OCI-LY1 (cell line): Measurements from ENCODE around the gene CRTC1.

Experiments used
- H2AFZ ChIP-seq: fragments of 200-600 bp; sonication (generic), shearing (Covaris generic); 2 replicates; pipeline ENCODE4 v1.6.0; 2014; ENCODE audit warnings: antibody characterized with exemption, mild to moderate bottlenecking, low read length
- H3F3A ChIP-seq: fragments of 200-600 bp; sonication (generic), shearing (Covaris generic); 2 replicates; pipeline ENCODE4 v1.6.0; 2014; ENCODE audit warnings: mild to moderate bottlenecking, antibody characterized with exemption, low read length, moderate library complexity; ENCODE audit not compliant: insufficient read depth
- H3K27ac ChIP-seq: fragments of 200-600 bp; sonication (generic); 2 replicates; pipeline ENCODE4 v1.5.1; 2014; ENCODE audit warnings: low read length, mixed run types, mild to moderate bottlenecking, low read depth; ENCODE audit not compliant: poor library complexity, severe bottlenecking
- H3K27me3 ChIP-seq: fragments of 200-600 bp; sonication (generic); 2 replicates; pipeline ENCODE4 v1.6.0; 2014; ENCODE audit warnings: antibody characterized with exemption, mild to moderate bottlenecking, low read length, moderate library complexity; ENCODE audit not compliant: insufficient read depth
- H3K36me3 ChIP-seq: fragments of 200-600 bp; sonication (generic); 2 replicates; pipeline ENCODE4 v1.6.1; 2014; ENCODE audit warnings: mild to moderate bottlenecking, antibody characterized with exemption, low read length, moderate library complexity, mixed read lengths; ENCODE audit not compliant: insufficient read depth
- H3K4me1 ChIP-seq: fragments of 200-600 bp; sonication (generic); 2 replicates; pipeline ENCODE4 v1.5.1; 2014; ENCODE audit warnings: mild to moderate bottlenecking, low read length, moderate library complexity; ENCODE audit not compliant: insufficient read depth, severe bottlenecking
- H3K4me2 ChIP-seq: fragments of 200-600 bp; sonication (generic), shearing (Covaris generic); 2 replicates; pipeline ENCODE4 v1.6.1; 2014; ENCODE audit warnings: low read length
- H3K4me3 ChIP-seq: fragments of 200-600 bp; sonication (generic); 2 replicates; pipeline ENCODE4 v1.5.1; 2014; ENCODE audit warnings: low read length, low read depth, mild to moderate bottlenecking, mixed read lengths; ENCODE audit not compliant: poor library complexity, severe bottlenecking
- H3K79me2 ChIP-seq: fragments of 200-600 bp; shearing (Covaris generic); 2 replicates; pipeline ENCODE4 v1.6.1; 2016; ENCODE audit warnings: mixed run types, low read length, mixed read lengths; ENCODE audit not compliant: insufficient read depth
- H3K9ac ChIP-seq: fragments of 200-600 bp; sonication (generic), shearing (Covaris generic); 2 replicates; pipeline ENCODE4 v1.6.1; 2014; ENCODE audit warnings: mild to moderate bottlenecking, low read length, mixed read lengths
- H3K9me2 ChIP-seq: fragments of 200-600 bp; sonication (generic), shearing (Covaris generic); 2 replicates; pipeline ENCODE4 v1.6.1; 2014; ENCODE audit warnings: low read depth, mild to moderate bottlenecking, low read length, mixed read lengths
- H3K9me3 ChIP-seq: fragments of 200-600 bp; shearing (Covaris generic); 2 replicates; pipeline ENCODE4 v1.6.1; 2014; ENCODE audit warnings: low read length, mixed read lengths
- H4K20me1 ChIP-seq: fragments of 200-600 bp; sonication (generic), shearing (Covaris generic); 2 replicates; pipeline ENCODE4 v1.6.0; 2016; ENCODE audit warnings: mild to moderate bottlenecking, low read length; ENCODE audit not compliant: insufficient read depth
- CTCF ChIP-seq: fragments of 200-600 bp; sonication (generic), shearing (Covaris generic); IDR thresholded peaks from 2 replicates; pipeline ENCODE4 v1.5.1; 2017; ENCODE audit warnings: mild to moderate bottlenecking, antibody characterized with exemption, low read length, moderate library complexity, mixed read lengths
- EZH2 ChIP-seq: fragments of 200-600 bp; sonication (generic), shearing (Covaris generic); IDR thresholded peaks from 2 replicates; pipeline ENCODE4 v1.8.0; 2017; ENCODE audit warnings: borderline replicate concordance, mixed run types, mild to moderate bottlenecking, antibody characterized with exemption, low read length, moderate library complexity, mixed read lengths

CRTC1 gene

DNA sequence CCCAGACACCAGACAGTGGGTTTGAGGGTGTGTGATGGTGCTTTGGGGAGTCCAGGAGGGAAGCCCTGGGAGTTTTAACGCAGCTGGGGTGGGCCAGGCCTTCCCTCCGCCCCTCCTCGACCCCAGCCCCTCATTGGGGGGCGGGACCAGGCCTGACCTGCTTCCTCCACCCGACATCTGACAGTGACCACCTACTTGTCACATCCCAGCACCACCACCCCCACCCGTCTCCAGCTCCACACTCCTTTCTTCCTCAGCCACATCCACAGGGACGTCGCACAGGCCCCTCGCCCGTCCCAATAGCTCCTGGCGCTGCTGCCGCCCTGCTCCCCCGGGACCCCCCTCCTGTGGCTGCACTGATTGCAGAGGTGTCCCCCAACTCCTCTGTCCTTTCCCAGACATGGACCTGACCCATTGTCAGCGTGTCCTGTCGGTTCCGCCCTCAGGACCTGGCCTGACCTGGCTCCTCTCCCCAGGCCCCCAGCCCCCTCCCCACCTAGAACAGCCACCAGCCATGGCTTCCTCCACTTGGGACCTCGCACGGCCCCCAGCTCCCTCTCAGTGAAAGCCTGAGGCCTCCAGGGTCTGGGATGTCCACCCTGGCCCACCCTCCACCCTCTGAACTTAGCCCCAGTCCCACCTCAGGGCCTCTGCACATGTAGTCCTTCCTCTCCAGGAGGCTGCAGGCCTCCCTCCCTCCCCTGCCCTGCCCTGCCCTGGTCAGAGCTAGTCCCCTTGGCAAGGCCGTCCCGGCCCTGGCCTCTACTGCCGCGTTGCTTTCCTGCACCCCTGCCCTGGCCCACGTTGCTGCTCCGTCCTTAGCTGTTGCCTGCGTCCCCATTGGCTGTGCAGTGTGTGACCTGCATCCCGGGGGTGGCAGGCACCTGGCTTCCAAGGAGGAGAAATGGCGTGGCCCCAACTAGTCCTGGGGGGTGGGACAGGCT lies 77.2 kb downstream of the CRTC1 start:
- Histone ChIP-seq H3K79me2 (no peaks in the 10 kb centered on the region), H2AFZ (no peak overlapping the region), H3K9me2 (no peaks in the 10 kb centered on the region), H3K9me3 (no peaks in the 10 kb centered on the region), H4K20me1 (no peaks in the 10 kb centered on the region), H3K4me3 (no peak overlapping the region), H3K27ac (no peak overlapping the region), H3F3A (no peaks in the 10 kb centered on the region), H3K36me3 (no peaks in the 10 kb centered on the region), H3K4me1 (no peaks in the 10 kb centered on the region), H3K27me3 (peaks cover 12% of the 10 kb centered on the region; the same call in 1 of the 2 replicates), H3K9ac (no peak overlapping the region), H3K4me2 (no peak overlapping the region)
- TF ChIP-seq EZH2 (no peak), CTCF (no peak)

DNA sequence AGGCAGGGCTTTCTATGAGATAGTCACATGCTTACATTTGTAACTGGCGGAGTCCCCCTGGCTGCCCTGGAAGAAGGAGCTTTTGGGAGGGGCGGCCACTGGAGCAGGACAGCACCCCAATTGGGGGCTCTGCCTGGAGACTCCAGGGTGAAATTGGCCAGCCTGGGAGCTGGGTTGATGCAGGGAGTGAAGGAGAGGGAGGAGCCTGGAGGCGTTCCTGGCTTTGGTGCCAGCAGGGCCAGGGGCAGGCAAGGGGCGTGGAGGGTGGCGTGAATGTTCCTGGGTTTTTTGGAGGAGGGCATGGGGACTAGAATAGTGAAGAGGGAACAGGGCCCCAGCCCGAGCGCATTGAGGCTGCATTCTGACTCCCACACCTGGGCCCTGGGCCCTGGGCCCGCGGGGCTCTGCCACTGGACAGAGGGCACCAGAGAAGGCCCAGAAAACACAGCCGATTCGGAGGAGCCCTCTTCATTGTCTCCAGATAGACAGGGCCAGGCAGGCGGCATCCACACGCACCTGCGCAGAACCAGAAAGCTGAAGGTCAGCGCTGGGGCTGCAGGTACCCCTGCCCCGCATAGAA lies 78.1 kb downstream of the CRTC1 start:
- Histone ChIP-seq H3K27ac (no peak overlapping the region), H3K36me3 (no peaks in the 10 kb centered on the region), H3K9ac (no peak overlapping the region), H2AFZ (no peak overlapping the region), H3K4me2 (no peak overlapping the region), H3K9me2 (no peaks in the 10 kb centered on the region), H3K79me2 (no peaks in the 10 kb centered on the region), H3K9me3 (no peaks in the 10 kb centered on the region), H3K4me1 (no peaks in the 10 kb centered on the region), H3K27me3 (peaks cover 12% of the 10 kb centered on the region; the same call in 1 of the 2 replicates), H4K20me1 (no peaks in the 10 kb centered on the region), H3F3A (no peaks in the 10 kb centered on the region), H3K4me3 (no peak overlapping the region)
- no peak for TF ChIP-seq EZH2
- TF ChIP-seq CTCF, result no peak

- no peak overlapping the region for H3K9ac ChIP-seq
- no peaks in the 10 kb centered on the region for H4K20me1 ChIP-seq
- TF ChIP-seq EZH2, result no peak
- TF ChIP-seq CTCF, result no peak
- H3K4me1 ChIP-seq, result no peaks in the 10 kb centered on the region
- H3K4me2 ChIP-seq, result no peak overlapping the region
- H2AFZ ChIP-seq, result no peak overlapping the region
- H3K36me3 ChIP-seq, result no peaks in the 10 kb centered on the region
- no peaks in the 10 kb centered on the region for H3F3A ChIP-seq
- H3K27ac ChIP-seq, result no peak overlapping the region
- H3K9me2 ChIP-seq, result no peaks in the 10 kb centered on the region
- H3K79me2 ChIP-seq, result no peaks in the 10 kb centered on the region
- peaks cover 12% of the 10 kb centered on the region; the same call in 1 of the 2 replicates for H3K27me3 ChIP-seq
- no peak overlapping the region for H3K4me3 ChIP-seq
- no peaks in the 10 kb centered on the region for H3K9me3 ChIP-seq
Observed at GRCh38 chr19:18762125-18763023, 78.9 kb downstream of the CRTC1 start.
